Measurements from ENCODE around the gene INPP4A.

The INPP4A gene

GRCh38 chr2:98457045-98457696, 12.5 kb downstream of the INPP4A start (continued):
- TF ChIP-seq ZNF280C (tag by site-specific recombination; IDR thresholded peaks at IDR 0.05), result no peak
- no peak for TF ChIP-seq ZIC2 (tag by site-specific recombination; IDR thresholded peaks at IDR 0.05)
- no peak for TF ChIP-seq MZF1 (tag by site-specific recombination; IDR thresholded peaks at IDR 0.05; ENCODE audit: borderline replicate concordance)
- no peak for TF ChIP-seq ZNF133 (tag by site-specific recombination; IDR thresholded peaks at IDR 0.05)
- no peak for TF ChIP-seq ZNF664 (tag by site-specific recombination; IDR thresholded peaks at IDR 0.05)
- TF ChIP-seq ZBTB8A (tag by site-specific recombination; IDR thresholded peaks at IDR 0.05), result no peak
- no peak for TF ChIP-seq FEZF1 (tag by site-specific recombination; IDR thresholded peaks at IDR 0.05)
- no peak for TF ChIP-seq GLIS2 (tag by site-specific recombination; IDR thresholded peaks at IDR 0.05)

GRCh38 chr2:98458207-98458606, 13.5 kb downstream of the INPP4A start:
- CTCF ChIA-PET, result no interaction called here
- no peaks in the 10 kb centered on the region for H3K9me3 ChIP-seq (ENCODE audit: control insufficient read depth, insufficient read depth, low read depth, low read length)
- H3K4me3 ChIP-seq (ENCODE audit: low read depth, low read length), result no peak overlapping the region
- peaks cover 9 to 12% of the 10 kb centered on the region in 2 experiments for H3K36me3 ChIP-seq (ENCODE audit: control insufficient read depth in 2 of 2, insufficient read depth in 1 of 2, low read length in 2 of 2)
- H3K27ac ChIP-seq (ENCODE audit: extremely low read depth, low read depth, low read length), result no peak overlapping the region
- POLR2A ChIA-PET, result no interaction called here
- TF ChIP-seq ZBTB21 (tag by site-specific recombination; IDR thresholded peaks at IDR 0.05) (no peak), ZNF341 (tag by site-specific recombination; IDR thresholded peaks at IDR 0.05; ENCODE audit: low read depth) (no peak), ZNF544 (tag by site-specific recombination; IDR thresholded peaks at IDR 0.05) (no peak), ZNF157 (tag by site-specific recombination; IDR thresholded peaks at IDR 0.05) (no peak), INSM2 (tag by site-specific recombination; IDR thresholded peaks at IDR 0.05) (no peak), ZNF791 (tag by site-specific recombination; IDR thresholded peaks at IDR 0.05) (no peak), ZNF2 (tag by site-specific recombination; IDR thresholded peaks at IDR 0.05) (no peak), ZNF354C (tag by site-specific recombination; IDR thresholded peaks at IDR 0.05; ENCODE audit: borderline replicate concordance, low read depth) (no peak), KLF10 (tag by site-specific recombination; IDR thresholded peaks at IDR 0.05) (no peak), ZNF473 (tag by site-specific recombination; IDR thresholded peaks at IDR 0.05) (no peak), ZNF555 (tag by site-specific recombination; conservative IDR thresholded peaks at IDR 0.05) (no peak), ZBTB10 (tag by site-specific recombination; IDR thresholded peaks at IDR 0.05) (no peak), ZNF626 (tag by site-specific recombination; IDR thresholded peaks at IDR 0.05) (no peak), ZNF426 (tag by site-specific recombination; IDR thresholded peaks at IDR 0.05) (no peak)
- H3K4me1 ChIP-seq (ENCODE audit: control insufficient read depth, insufficient read depth, low read length), result peaks cover 4% of the 10 kb centered on the region; the same call in 1 of the 2 replicates

All from HEK293 (cell line).